Pons (tissue), 1 donor: Measurements from ENCODE around the gene DSE.

Experiments
- DNase-seq: peaks from one replicate; pipeline ENCODE4 v3.0.0-alpha.2; 2016; ENCODE audit warnings: low spot score

The DSE gene

GRCh38 chr6:116449565-116449964 is 78.8 kb downstream of the DSE start:
- DNase-seq = no peak

- no peak for DNase-seq
Observed at GRCh38 chr6:116450185-116450710, 79.5 kb downstream of the DSE start.

GRCh38 chr6:116450769-116451740 is 80.3 kb downstream of the DSE start:
- DNase-seq = peak; percentile 48

- DNase-seq = no peak
Observed at GRCh38 chr6:116451916-116452315, 81.2 kb downstream of the DSE start.

- no peak for DNase-seq
Observed at GRCh38 chr6:116452531-116452930, 81.8 kb downstream of the DSE start.

GRCh38 chr6:116456106-116456505 is 85.4 kb downstream of the DSE start:
- DNase-seq = no peak

- no peak for DNase-seq
Observed at GRCh38 chr6:116456927-116457326, 86.2 kb downstream of the DSE start.

GRCh38 chr6:116458264-116458663 is 87.5 kb downstream of the DSE start:
- no peak for DNase-seq

- DNase-seq = no peak
Observed at GRCh38 chr6:116459927-116460326, 89.2 kb downstream of the DSE start.

- no peak for DNase-seq
Observed at GRCh38 chr6:116461331-116461931, 90.7 kb downstream of the DSE start, which contains the start of gene CALHM6. Gene CALHM6, plus strand, starts transcription at chr6:116461375. Its CDS starts 555 bp downstream, at chr6:116461930.

- DNase-seq = no peak
Observed at GRCh38 chr6:116461932-116462885, 91.5 kb downstream of the DSE start.

- DNase-seq = no peak
Observed at GRCh38 chr6:116463301-116463700, 92.6 kb downstream of the DSE start.

GRCh38 chr6:116465246-116465645 is 94.5 kb downstream of the DSE start:
- DNase-seq = no peak

GRCh38 chr6:116467096-116467495 is 96.3 kb downstream of the DSE start:
- DNase-seq = no peak

GRCh38 chr6:116467514-116467913 is 96.8 kb downstream of the DSE start:
- no peak for DNase-seq

- no peak for DNase-seq
Observed at GRCh38 chr6:116468293-116468692, 97.5 kb downstream of the DSE start.

- DNase-seq = no peak
Observed at GRCh38 chr6:116471531-116471930, 100.8 kb downstream of the DSE start.

GRCh38 chr6:116472706-116473105 is 102.0 kb downstream of the DSE start:
- no peak for DNase-seq

- peak; percentile 27 for DNase-seq
Observed at GRCh38 chr6:116475141-116475540, 104.4 kb downstream of the DSE start.

GRCh38 chr6:116476002-116476678 is 105.4 kb downstream of the DSE start:
- DNase-seq = peak; percentile 24

- DNase-seq = no peak
Observed at GRCh38 chr6:116482780-116483179, 112.0 kb downstream of the DSE start.
